Keratinocyte (primary cell): ENCODE results near the gene SMYD5. TPM values are rescaled to one million over a fixed set of nuclear protein-coding genes. Genes with fewer than 3 reads are reported as not detected.

Experiments
- DNase-seq: peaks from one replicate; pipeline ENCODE4 v3.0.0-alpha.2; 2011; ENCODE audit warnings: low read depth, missing footprints, low spot score
- FAIRE-seq: peaks from 2 replicates; lab custom pipeline; 2011; peaks lifted over from hg19 to GRCh38; lab: Jason Lieb, UNC
- H2AFZ ChIP-seq: 2 replicates; pipeline ENCODE4 v1.6.0; 2012; ENCODE audit warnings: low read length, control low read depth, inconsistent platforms; ENCODE audit not compliant: control insufficient read depth
- H3K27ac ChIP-seq: 2 replicates; pipeline ENCODE4 v1.5.1; 2011; ENCODE audit warnings: low read length; ENCODE audit not compliant: control insufficient read depth, insufficient read depth
- H3K27me3 ChIP-seq: 3 replicates; pipeline ENCODE4 v1.6.0; 2011; ENCODE audit warnings: low read length; ENCODE audit not compliant: control insufficient read depth, insufficient read depth; ENCODE audit errors: extremely low read depth
- H3K36me3 ChIP-seq, 2 experiments: 2 replicates in 1 of 2; 3 replicates in 1 of 2; pipeline ENCODE4 v1.5.1; 2011; ENCODE audit warnings: low read length in 2 of 2, mild to moderate bottlenecking in 1 of 2; ENCODE audit not compliant: control insufficient read depth in 2 of 2, insufficient read depth in 2 of 2; ENCODE audit errors: extremely low read depth in 1 of 2
- H3K4me1 ChIP-seq: 3 replicates; pipeline ENCODE4 v1.5.1; 2011; ENCODE audit warnings: low read length; ENCODE audit not compliant: control insufficient read depth, insufficient read depth; ENCODE audit errors: extremely low read depth
- H3K4me2 ChIP-seq: 3 replicates; pipeline ENCODE4 v1.6.0; 2011; ENCODE audit warnings: low read depth, low read length; ENCODE audit not compliant: control insufficient read depth, insufficient read depth; ENCODE audit errors: extremely low read depth
- H3K4me3 ChIP-seq, 3 experiments: fragments of 200-600 bp in 1 of 3; sonication (generic) in 1 of 3; 2 replicates in 2 of 3; 3 replicates in 1 of 3; pipeline ENCODE4 v1.5.1; 2011 to 2016; ENCODE audit warnings: low read length in 3 of 3, mild to moderate bottlenecking in 3 of 3, control low read depth in 2 of 3, inconsistent platforms in 1 of 3, low read depth in 1 of 3, mixed read lengths in 1 of 3, mixed run types in 1 of 3, moderate library complexity in 1 of 3; ENCODE audit not compliant: control insufficient read depth in 2 of 3, insufficient read depth in 2 of 3; ENCODE audit errors: extremely low read depth in 1 of 3
- H3K79me2 ChIP-seq: 2 replicates; pipeline ENCODE4 v1.6.0; 2012; ENCODE audit warnings: low read length; ENCODE audit not compliant: control insufficient read depth, insufficient read depth
- H3K9ac ChIP-seq: 3 replicates; pipeline ENCODE4 v1.6.0; 2011; ENCODE audit warnings: low read length; ENCODE audit not compliant: control insufficient read depth, insufficient read depth; ENCODE audit errors: extremely low read depth
- H3K9me1 ChIP-seq: 3 replicates; pipeline ENCODE4 v1.6.0; 2011; ENCODE audit warnings: low read length; ENCODE audit not compliant: control insufficient read depth, insufficient read depth; ENCODE audit errors: extremely low read depth
- H3K9me3 ChIP-seq: 2 replicates; pipeline ENCODE4 v1.5.1; 2012; ENCODE audit warnings: low read depth, low read length; ENCODE audit not compliant: control insufficient read depth
- H4K20me1 ChIP-seq: 3 replicates; pipeline ENCODE4 v1.6.0; 2011; ENCODE audit warnings: low read length; ENCODE audit not compliant: control insufficient read depth, insufficient read depth; ENCODE audit errors: extremely low read depth
- CTCF ChIP-seq, 3 experiments: IDR thresholded peaks in 1 of 3; conservative IDR thresholded peaks in 1 of 3; optimal IDR thresholded peaks in 1 of 3; 2 replicates in 2 of 3; 3 replicates in 1 of 3; pipeline versions ENCODE3 to v1.5.1; 2011; ENCODE audit warnings: low read length in 3 of 3, mild to moderate bottlenecking in 3 of 3, moderate library complexity in 2 of 3, control low read depth in 1 of 3, inconsistent platforms in 1 of 3; ENCODE audit not compliant: insufficient read depth in 2 of 3; ENCODE audit errors: extremely low read depth in 1 of 3
- EZH2 ChIP-seq: IDR thresholded peaks from one replicate; pipeline ENCODE4 v1.6.1; 2012; ENCODE audit warnings: inconsistent platforms, mild to moderate bottlenecking, low read length, moderate library complexity
- dilution Hi-C: fragments of 300-500 bp; cut with MboI; formaldehyde crosslinking; loops from one replicate; pipeline ENCODE4 v1.7.0; 2020; ENCODE audit warnings: low sequenced_read_pairs; ENCODE audit not compliant: extremely low pct_ligation_motif_present
- polyA plus RNA-seq, 5 experiments: library from polyadenylated mRNA; depleted of rRNA in 3 of 5; stranded (reverse) in 3 of 5; stranded (forward) in 1 of 5; unstranded in 1 of 5; fragments of >200 nt; gene quantifications; 1 replicate in 1 of 5; 2 replicates in 3 of 5; 3 replicates in 1 of 5; pipeline versions ENCODE4 v1.2.1 to v1.2.3, GENCODE V29; 2011 to 2012; ENCODE audit warnings: missing spikeins in 2 of 5, low read depth in 1 of 5, low replicate concordance in 1 of 5

The SMYD5 gene
- polyA plus RNA-seq, 1 donor (not counting 4 experiments of a cell fraction or from before 2014, with no cell fraction given), result 18.6 TPM

GRCh38 chr2:73263540-73264331 is 49.7 kb downstream of the SMYD5 start:
- no peaks in the 10 kb centered on the region for H4K20me1 ChIP-seq
- no peak overlapping the region for H2AFZ ChIP-seq
- H3K36me3 ChIP-seq, result peaks cover 0 to 6% of the 10 kb centered on the region in 2 experiments
- dilution Hi-C loops, result no loop called here
- no peaks in the 10 kb centered on the region for H3K27me3 ChIP-seq
- TF ChIP-seq CTCF (optimal IDR thresholded peaks at IDR 0.05 in 1 of 3, IDR thresholded peaks at IDR 0.05 in 1 of 3, conservative IDR thresholded peaks at IDR 0.05 in 1 of 3; ENCODE audit: extremely low read depth in 1 of 3, insufficient read depth in 2 of 3, low read length in 3 of 3), result no peak
- no peak for TF ChIP-seq EZH2
- no peaks in the 10 kb centered on the region for H3K9me1 ChIP-seq
- H3K27ac ChIP-seq, result no peak overlapping the region
- no peaks in the 10 kb centered on the region for H3K9me3 ChIP-seq
- no peak overlapping the region for H3K9ac ChIP-seq
- no peaks in the 10 kb centered on the region for H3K79me2 ChIP-seq
- no peak overlapping the region for H3K4me2 ChIP-seq
- DNase-seq (no peak), FAIRE-seq (no peak)
- peaks cover 4% of the 10 kb centered on the region for H3K4me1 ChIP-seq
- H3K4me3 ChIP-seq, result no peak overlapping the region

GRCh38 chr2:73264332-73264606 is 50.2 kb downstream of the SMYD5 start:
- Histone ChIP-seq H3K4me3 (no peak overlapping the region), H3K9me3 (no peaks in the 10 kb centered on the region), H4K20me1 (no peaks in the 10 kb centered on the region), H3K27ac (no peak overlapping the region), H3K79me2 (no peaks in the 10 kb centered on the region), H3K9ac (no peak overlapping the region), H3K4me2 (no peak overlapping the region), H3K4me1 (peaks cover 4% of the 10 kb centered on the region), H3K27me3 (no peaks in the 10 kb centered on the region), H3K36me3 (peaks cover 0 to 6% of the 10 kb centered on the region in 2 experiments), H3K9me1 (no peaks in the 10 kb centered on the region), H2AFZ (no peak overlapping the region)
- DNase-seq (no peak), FAIRE-seq (no peak)
- TF ChIP-seq CTCF (optimal IDR thresholded peaks at IDR 0.05 in 1 of 3, IDR thresholded peaks at IDR 0.05 in 1 of 3, conservative IDR thresholded peaks at IDR 0.05 in 1 of 3; ENCODE audit: extremely low read depth in 1 of 3, insufficient read depth in 2 of 3, low read length in 3 of 3) (no peak), EZH2 (no peak)
- dilution Hi-C loops, result no loop called here
